ENCODE measurements around the gene WNT5B.
A peak's percentile ranks its signal among the peaks of the same experiment; 100 is the strongest.

The WNT5B gene

DNA sequence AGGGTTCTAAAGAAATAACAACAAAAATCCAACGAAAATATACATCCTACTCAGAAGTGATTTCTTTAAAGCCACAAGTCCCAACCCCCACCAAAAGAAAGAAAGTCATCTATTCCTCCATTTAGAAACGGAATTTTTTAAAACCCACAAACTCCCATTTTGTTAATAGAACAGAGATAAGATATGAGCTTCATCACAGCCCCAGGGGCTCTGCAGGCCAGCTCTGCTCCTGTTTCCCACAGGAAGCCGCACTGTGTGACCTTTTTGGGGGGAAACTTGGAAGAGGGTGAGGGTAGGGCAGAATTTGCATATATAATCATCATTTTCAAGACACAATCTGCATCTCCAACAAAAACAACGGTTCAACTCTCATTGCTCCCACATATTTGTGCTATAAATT, 37.5 kb upstream of the WNT5B start (continued):
- TF ChIP-seq TCF4 (CRISPR knock-in tag; IDR thresholded peaks at IDR 0.05; ENCODE audit: borderline replicate concordance) (no peak), CREB5 (CRISPR knock-in tag; IDR thresholded peaks at IDR 0.05; ENCODE audit: low read depth) (no peak), POU6F1 (CRISPR knock-in tag; IDR thresholded peaks at IDR 0.05; ENCODE audit: borderline replicate concordance, low read depth) (no peak)

DNA sequence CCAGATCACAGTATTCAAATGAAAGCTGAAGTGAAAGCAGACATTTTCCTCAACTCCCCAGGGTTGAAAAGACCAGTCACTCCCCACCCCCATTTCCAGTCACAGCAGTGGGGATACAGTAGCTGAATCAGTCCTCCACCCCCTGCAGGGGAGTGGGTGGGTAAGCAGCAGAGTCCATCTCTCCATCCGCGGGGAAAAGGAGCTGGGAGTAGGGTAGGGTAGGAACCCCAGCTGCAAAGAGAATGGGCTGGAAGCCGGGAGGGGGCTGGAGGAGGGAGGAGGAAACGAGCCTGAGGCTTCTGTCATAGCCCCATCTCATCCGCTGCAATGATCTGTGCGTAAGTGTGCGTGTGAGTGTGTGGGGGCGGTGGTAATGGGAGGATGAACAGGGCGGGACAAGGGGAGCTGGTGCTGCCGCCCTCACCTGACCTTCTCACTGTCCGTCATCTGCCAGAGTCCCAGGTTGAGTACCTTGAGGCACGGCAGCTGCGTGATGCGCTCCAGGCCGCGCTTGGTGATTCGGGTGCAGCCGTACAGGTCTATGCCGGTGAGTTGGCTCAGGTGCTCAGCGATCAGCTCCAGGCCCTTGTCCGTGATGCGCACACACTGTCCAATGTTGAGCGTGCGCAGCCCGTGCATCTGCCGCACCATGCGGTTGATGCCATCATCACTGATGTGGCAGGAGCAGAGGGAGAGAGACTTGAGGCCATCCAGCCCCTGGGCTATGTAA, 36.4 kb upstream of the WNT5B start:
- TF ChIP-seq GLIS3 (CRISPR knock-in tag; IDR thresholded peaks at IDR 0.05) (no peak), OSR1 (CRISPR knock-in tag; IDR thresholded peaks at IDR 0.05) (no peak), SNAI2 (CRISPR knock-in tag; IDR thresholded peaks at IDR 0.05) (no peak), ZNF8 (CRISPR knock-in tag; IDR thresholded peaks at IDR 0.05) (no peak), RARB (CRISPR knock-in tag; IDR thresholded peaks at IDR 0.05) (no peak), TOX (CRISPR knock-in tag; IDR thresholded peaks at IDR 0.05; ENCODE audit: borderline replicate concordance) (no peak), ESRRG (CRISPR knock-in tag; IDR thresholded peaks at IDR 0.05) (no peak), TCF4 (CRISPR knock-in tag; IDR thresholded peaks at IDR 0.05; ENCODE audit: borderline replicate concordance) (no peak), ZC3H10 (CRISPR knock-in tag; IDR thresholded peaks at IDR 0.05) (no peak), CSRNP3 (CRISPR knock-in tag; IDR thresholded peaks at IDR 0.05) (no peak), ZNF70 (CRISPR knock-in tag; IDR thresholded peaks at IDR 0.05) (no peak), ARNTL (CRISPR knock-in tag; IDR thresholded peaks at IDR 0.05; ENCODE audit: borderline replicate concordance, low read depth) (no peak), BACH2 (CRISPR knock-in tag; IDR thresholded peaks at IDR 0.05; ENCODE audit: borderline replicate concordance) (no peak), ZFP30 (CRISPR knock-in tag; IDR thresholded peaks at IDR 0.05) (no peak), PPARA (CRISPR knock-in tag; IDR thresholded peaks at IDR 0.05; ENCODE audit: borderline replicate concordance) (no peak), CSDC2 (CRISPR knock-in tag; IDR thresholded peaks at IDR 0.05) (no peak), ISL1 (CRISPR knock-in tag; IDR thresholded peaks at IDR 0.05) (no peak)
- TF ChIP-seq, protein P1, sequence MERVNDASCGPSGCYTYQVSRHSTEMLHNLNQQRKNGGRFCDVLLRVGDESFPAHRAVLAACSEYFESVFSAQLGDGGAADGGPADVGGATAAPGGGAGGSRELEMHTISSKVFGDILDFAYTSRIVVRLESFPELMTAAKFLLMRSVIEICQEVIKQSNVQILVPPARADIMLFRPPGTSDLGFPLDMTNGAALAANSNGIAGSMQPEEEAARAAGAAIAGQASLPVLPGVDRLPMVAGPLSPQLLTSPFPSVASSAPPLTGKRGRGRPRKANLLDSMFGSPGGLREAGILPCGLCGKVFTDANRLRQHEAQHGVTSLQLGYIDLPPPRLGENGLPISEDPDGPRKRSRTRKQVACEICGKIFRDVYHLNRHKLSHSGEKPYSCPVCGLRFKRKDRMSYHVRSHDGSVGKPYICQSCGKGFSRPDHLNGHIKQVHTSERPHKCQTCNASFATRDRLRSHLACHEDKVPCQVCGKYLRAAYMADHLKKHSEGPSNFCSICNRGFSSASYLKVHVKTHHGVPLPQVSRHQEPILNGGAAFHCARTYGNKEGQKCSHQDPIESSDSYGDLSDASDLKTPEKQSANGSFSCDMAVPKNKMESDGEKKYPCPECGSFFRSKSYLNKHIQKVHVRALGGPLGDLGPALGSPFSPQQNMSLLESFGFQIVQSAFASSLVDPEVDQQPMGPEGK (CRISPR knock-in tag; IDR thresholded peaks at IDR 0.05; ENCODE audit: borderline replicate concordance) = no peak
- peak; percentile 57 for ATAC-seq

DNA sequence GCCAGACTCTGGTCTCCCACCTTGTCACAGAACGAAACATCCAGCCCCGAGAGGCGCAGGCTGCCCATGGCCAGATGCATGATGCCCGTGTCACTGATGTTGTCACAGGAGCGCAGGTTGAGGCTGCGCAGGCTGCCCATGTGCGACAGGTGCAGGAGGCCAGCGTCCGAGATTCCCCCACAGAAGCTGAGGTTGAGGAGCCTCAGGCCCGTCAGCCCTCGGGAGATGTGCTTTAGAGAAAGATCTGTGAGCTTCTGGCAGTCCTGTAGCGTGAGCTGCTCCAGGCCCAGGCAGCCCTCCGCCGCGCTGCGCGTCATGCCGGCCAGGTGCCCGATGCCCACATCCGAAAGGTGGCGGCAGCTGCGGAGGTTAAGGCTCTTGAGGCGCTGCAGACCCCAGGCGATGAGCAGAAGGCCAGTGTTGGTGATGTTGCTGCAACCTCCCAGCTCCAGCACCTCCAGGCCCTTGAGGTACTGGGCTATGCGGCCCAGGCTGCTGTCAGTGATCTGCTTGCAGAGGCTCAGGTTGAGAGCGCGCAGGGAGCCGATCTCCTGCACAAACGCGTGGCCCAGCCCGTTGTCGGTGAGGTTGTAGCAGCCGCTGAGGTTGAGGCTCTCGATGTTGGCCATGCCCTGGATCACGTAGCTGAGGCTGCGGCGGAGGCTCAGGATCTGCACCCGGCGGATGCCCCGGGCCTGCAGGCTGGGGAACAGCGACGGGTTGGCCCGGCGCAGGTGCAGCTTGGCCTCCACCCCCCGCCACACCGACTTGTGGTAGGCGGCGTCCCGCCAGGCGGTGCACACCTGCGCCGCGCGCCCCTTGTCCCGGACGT, 35.6 kb upstream of the WNT5B start:
- ATAC-seq = peak; percentile 40
- TF ChIP-seq ISL1 (CRISPR knock-in tag; IDR thresholded peaks at IDR 0.05) = no peak
- peak; percentile 74; the same call in 1 of the 2 replicates for TF ChIP-seq ZFP3 (CRISPR knock-in tag; IDR thresholded peaks at IDR 0.05)

- peak; percentile 34 for ATAC-seq
- TF ChIP-seq TSHZ2 (CRISPR knock-in tag; IDR thresholded peaks at IDR 0.05) (no peak), TOX (CRISPR knock-in tag; IDR thresholded peaks at IDR 0.05; ENCODE audit: borderline replicate concordance) (no peak), ISL1 (CRISPR knock-in tag; IDR thresholded peaks at IDR 0.05) (no peak), ESRRG (CRISPR knock-in tag; IDR thresholded peaks at IDR 0.05) (no peak), ZNF565 (CRISPR knock-in tag; conservative IDR thresholded peaks at IDR 0.05; ENCODE audit: low read depth) (no peak), CSRNP3 (CRISPR knock-in tag; IDR thresholded peaks at IDR 0.05) (no peak), ZFP30 (CRISPR knock-in tag; IDR thresholded peaks at IDR 0.05) (no peak), PPARA (CRISPR knock-in tag; IDR thresholded peaks at IDR 0.05; ENCODE audit: borderline replicate concordance) (no peak), CSDC2 (CRISPR knock-in tag; IDR thresholded peaks at IDR 0.05) (no peak)
- TF ChIP-seq, protein P1 (CRISPR knock-in tag; IDR thresholded peaks at IDR 0.05; ENCODE audit: borderline replicate concordance) = no peak
Observed at GRCh38 chr12:1594006-1594260, 35.1 kb upstream of the WNT5B start.

Data from SK-N-SH treated with all-trans-retinoic acid at 6 μM for 48 hours (cell line).